GM12878 (cell line): Measurements from ENCODE around the gene WDR17. TPM values are rescaled to one million over a fixed set of nuclear protein-coding genes. Genes with fewer than 3 reads are reported as not detected.

ENCODE experiments used
- ATAC-seq: fragments of 200-7000 bp; cut with Tn5 transposase; 3 replicates; pipeline ENCODE4 v1.9.1; 2020; ENCODE audit warnings: mild to moderate bottlenecking, moderate library complexity
- BruUV-seq: library from RNA; stranded (reverse); fragments of 400-500 nt; replicated peaks from 2 replicates; lab custom pipeline; 2021; lab: Mats Ljungman, UMichigan
- CTCF ChIA-PET: fragments of 300-600 bp; sonication (Branson Sonifier 250); formaldehyde crosslinking; extraction: SDS; loops from one replicate; lab custom pipeline; 2021; ENCODE audit warnings: inconsistent platforms; lab: Yijun Ruan, JAX
- POLR2A ChIA-PET: fragments of 350-600 bp; formaldehyde crosslinking; extraction: SDS; loops from one replicate; lab custom pipeline; 2021; ENCODE audit warnings: inconsistent platforms; lab: Charles Lee
- RAD21 ChIA-PET: fragments of 300-600 bp; sonication (Branson Sonifier 250); formaldehyde crosslinking; loops from one replicate; lab custom pipeline; 2023; ENCODE audit warnings: antibody characterized with exemption; ENCODE audit not compliant: unreplicated experiment; lab: Charles Lee
- SMC1A ChIA-PET: fragments of 300-600 bp; sonication (Branson Sonifier 250); formaldehyde crosslinking; loops from one replicate; lab custom pipeline; 2023; ENCODE audit not compliant: unreplicated experiment, uncharacterized antibody; lab: Charles Lee
- DNase-seq: peaks from one replicate; pipeline ENCODE4 v3.0.0-alpha.2; 2011; ENCODE audit warnings: low read depth, low spot score
- FAIRE-seq: peaks from 3 replicates; lab custom pipeline; 2011; peaks lifted over from hg19 to GRCh38; lab: Jason Lieb, UNC
- H2AFZ ChIP-seq: 2 replicates; pipeline ENCODE4 v1.6.0; 2011; ENCODE audit warnings: low read depth, low read length, control low read depth; ENCODE audit not compliant: control insufficient read depth
- H3K27ac ChIP-seq: 2 replicates; pipeline ENCODE4 v1.5.1; 2011; ENCODE audit warnings: control low read depth; ENCODE audit not compliant: control insufficient read depth, insufficient read depth
- H3K27me3 ChIP-seq, 2 experiments: replicated peaks in 1 of 2; 2 replicates each; pipeline versions ENCODE4 v1.6.0 to v1.6.1; 2011; ENCODE audit warnings: low read length in 1 of 2; ENCODE audit not compliant: control insufficient read depth in 2 of 2, insufficient read depth in 2 of 2
- H3K36me3 ChIP-seq, 2 experiments: 2 replicates each; pipeline ENCODE4 v1.5.1; 2011; ENCODE audit warnings: low read length in 1 of 2; ENCODE audit not compliant: control insufficient read depth in 2 of 2, insufficient read depth in 2 of 2
- H3K4me1 ChIP-seq: 2 replicates; pipeline ENCODE4 v1.6.1; 2011; ENCODE audit warnings: mild to moderate bottlenecking, low read length, moderate library complexity, mixed read lengths; ENCODE audit not compliant: control insufficient read depth, insufficient read depth
- H3K4me2 ChIP-seq: 2 replicates; pipeline ENCODE4 v1.6.0; 2011; ENCODE audit warnings: control low read depth; ENCODE audit not compliant: control insufficient read depth, insufficient read depth
- H3K4me3 ChIP-seq: fragments of 200-600 bp; sonication (generic); 2 replicates; pipeline ENCODE4 v1.5.1; 2016
- H3K79me2 ChIP-seq: 2 replicates; pipeline ENCODE4 v1.6.0; 2011; ENCODE audit warnings: low read length; ENCODE audit not compliant: control insufficient read depth, insufficient read depth
- H3K9ac ChIP-seq: 2 replicates; pipeline ENCODE4 v1.8.0; 2011; ENCODE audit warnings: low read length, control low read depth, mixed read lengths; ENCODE audit not compliant: control insufficient read depth, insufficient read depth
- H3K9me3 ChIP-seq: replicated peaks from 3 replicates; pipeline ENCODE4 v1.5.1; 2011; ENCODE audit warnings: mild to moderate bottlenecking, low read length; ENCODE audit not compliant: control insufficient read depth, insufficient read depth
- H4K20me1 ChIP-seq: 2 replicates; pipeline ENCODE4 v1.6.0; 2011; ENCODE audit not compliant: control insufficient read depth, insufficient read depth
- BCL11A ChIP-seq: IDR thresholded peaks from 2 replicates; pipeline ENCODE4 v1.6.1; 2011; ENCODE audit warnings: low read depth, low read length
- CEBPB ChIP-seq, 2 experiments: fragments of 150-350 bp in 1 of 2; IDR thresholded peaks; 2 replicates each; pipeline ENCODE4 v1.6.1; 2012 to 2014; ENCODE audit warnings: low read depth in 2 of 2, low read length in 2 of 2, borderline replicate concordance in 1 of 2, inconsistent platforms in 1 of 2
- E2F8 ChIP-seq: fragments of 450-650 bp; IDR thresholded peaks from 2 replicates; pipeline ENCODE4 v1.6.1; 2018; ENCODE audit warnings: mild to moderate bottlenecking, low read depth, moderate library complexity; ENCODE audit not compliant: partially characterized antibody
- ELK1 ChIP-seq: IDR thresholded peaks from 2 replicates; pipeline ENCODE4 v1.6.1; 2012; ENCODE audit warnings: low read depth, low read length, improper control_type of control experiment
- HDGF ChIP-seq: fragments of 450-650 bp; IDR thresholded peaks from 2 replicates; pipeline ENCODE4 v1.6.1; 2016; ENCODE audit warnings: antibody characterized with exemption
- RELB ChIP-seq: fragments of 450-650 bp; IDR thresholded peaks from 2 replicates; pipeline ENCODE4 v1.6.1; 2017; ENCODE audit warnings: low read depth, mild to moderate bottlenecking, moderate library complexity
- STAT1 ChIP-seq: fragments of 450-650 bp; conservative IDR thresholded peaks from 2 replicates; pipeline ENCODE4 v1.6.1; 2014; ENCODE audit warnings: antibody characterized with exemption, mild to moderate bottlenecking
- ZNF384 ChIP-seq: IDR thresholded peaks from 2 replicates; pipeline ENCODE4 v1.6.1; 2012; ENCODE audit warnings: low read depth, mild to moderate bottlenecking, low read length, improper control_type of control experiment, borderline replicate concordance
- WGBS: methylation state at CpG from one replicate; pipeline ENCODE4 v1.1.6; 2016; ENCODE audit warnings: low lambda C conversion rate; ENCODE audit not compliant: insufficient replicate concordance, insufficient coverage; ENCODE audit errors: missing lambda C conversion rate; 5-methylcytosine and 5-hydroxymethylcytosine counted together
- in situ Hi-C: fragments of 300-500 bp; cut with MboI; formaldehyde crosslinking; loops from 9 replicates; pipeline ENCODE4 v1.14.3; 2018; ENCODE audit warnings: mixed read lengths
- intact Hi-C: fragments of 100-400 bp; cut with micrococcal nuclease; formaldehyde crosslinking; loops from one replicate; pipeline ENCODE4 v1.14.2; 2022; ENCODE audit not compliant: unreplicated experiment
- polyA plus RNA-seq, 11 experiments: library from polyadenylated mRNA; depleted of rRNA in 4 of 11; unstranded in 6 of 11; stranded (reverse) in 5 of 11; fragments of >200 nt; fragmentation: Nextera tagmentation in 4 of 11; fragmentation: Illumina TruSeq in 1 of 11; extraction: Ambion mirVana in 4 of 11; extraction: Trizol in 1 of 11; gene quantifications; 1 replicate in 1 of 11; 2 replicates in 10 of 11; pipeline versions ENCODE4 v1.2.1 to v1.2.3, GENCODE V29; 2011 to 2016; ENCODE audit warnings: inconsistent platforms in 2 of 11, missing spikeins in 2 of 11, low read depth in 1 of 11
- total RNA-seq, 4 experiments: library from RNA; depleted of rRNA in 3 of 4; stranded (reverse); fragments of >200 nt in 3 of 4; fragmentation: Illumina TruSeq in 1 of 4; extraction: Trizol in 1 of 4; gene quantifications; 2 replicates each; pipeline versions ENCODE4 v1.2.1 to v1.2.3, GENCODE V29; 2013 to 2021

Gene WDR17
- total and polyA plus RNA-seq, 10 of the 15 experiments (the other 5 are each of a cell fraction or from before 2014, with no cell fraction given), result 0.43 to 3.8 (median 2.8) TPM

GRCh38 chr4:176063718-176064117 lies 1.9 kb upstream of the WDR17 start:
- Histone ChIP-seq H3K4me2 (no peak overlapping the region), H3K27me3 (no peaks in the 10 kb centered on the region; a peak in 1 of 4 replicates)
- POLR2A ChIA-PET, result no interaction called here

More at GRCh38 chr4:176063718-176064117, 1.9 kb upstream of the WDR17 start:
- Histone ChIP-seq H3K36me3 (no peaks in the 10 kb centered on the region), H3K27ac (no peak overlapping the region), H3K9ac (no peak overlapping the region), H3K4me3 (no peak overlapping the region), H2AFZ (no peak overlapping the region), H3K4me1 (no peaks in the 10 kb centered on the region; the same call in 1 of the 2 replicates), H4K20me1 (no peaks in the 10 kb centered on the region), H3K79me2 (no peaks in the 10 kb centered on the region), H3K9me3 (no peaks in the 10 kb centered on the region)
- TF ChIP-seq CEBPB (IDR thresholded peaks at IDR 0.05; ENCODE audit: borderline replicate concordance in 1 of 2, low read depth in 2 of 2, low read length in 2 of 2) (no peak), ELK1 (no peak), RELB (no peak), BCL11A (no peak), E2F8 (no peak), ZNF384 (no peak), STAT1 (no peak), HDGF (no peak)
- no peak for DNase-seq
- BruUV-seq, result no TSS peak
- ChIA-PET SMC1A (no interaction called here), RAD21 (no interaction called here), CTCF (no interaction called here)
- intact Hi-C loops (no loop called here), in situ Hi-C loops (no loop called here)
- WGBS, result 81% methylated on average over 13 of the region's 20 CpGs
- no peak for ATAC-seq
- FAIRE-seq, result no peak
